SH-SY5Y (cell line): Measurements from ENCODE around the gene CRP.

Experiments used
- GATA2 ChIP-seq: IDR thresholded peaks from 2 replicates; pipeline ENCODE4 v1.6.1; 2011; ENCODE audit warnings: mild to moderate bottlenecking, low read depth, low read length
- GATA3 ChIP-seq: IDR thresholded peaks from 2 replicates; pipeline ENCODE4 v1.6.1; 2011; ENCODE audit warnings: low read depth, mild to moderate bottlenecking, low read length, moderate library complexity

DNA sequence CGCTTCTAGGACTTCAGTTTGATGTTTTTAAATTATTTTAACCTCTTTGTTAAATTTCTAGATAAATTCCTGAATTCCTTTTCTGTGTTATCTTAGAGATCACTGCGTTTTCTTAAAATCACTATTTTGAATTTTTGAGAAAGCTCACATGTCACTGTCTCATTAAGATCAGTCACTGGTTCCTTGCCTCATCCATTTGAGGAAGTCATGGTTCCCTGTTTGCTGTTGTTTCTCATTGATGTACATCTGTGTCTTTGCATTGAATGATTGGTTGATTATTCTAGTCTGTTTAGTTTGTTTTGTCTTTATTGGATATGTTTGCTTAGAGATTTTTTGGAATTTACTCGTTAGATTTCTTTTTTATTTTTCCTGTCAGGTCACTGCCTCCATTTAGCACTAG, 50.1 kb downstream of the CRP start:
- TF ChIP-seq GATA2 = no peak
- TF ChIP-seq GATA3 = no peak
